PC-9 (cell line): Measurements from ENCODE around the gene MIP. TPM values are rescaled to one million over a fixed set of nuclear protein-coding genes. Genes with fewer than 3 reads are reported as not detected.

Experiments
- BruUV-seq: library from RNA; stranded (reverse); fragments of 400-500 nt; replicated peaks from 2 replicates; lab custom pipeline; 2021; lab: Mats Ljungman, UMichigan
- CTCF ChIA-PET: fragments of 300-600 bp; sonication (Branson Sonifier 250); formaldehyde crosslinking; loops from one replicate; lab custom pipeline; 2022; ENCODE audit warnings: antibody characterized with exemption; lab: Charles Lee
- POLR2A ChIA-PET: fragments of 300-600 bp; sonication (Branson Sonifier 250); formaldehyde crosslinking; loops from one replicate; lab custom pipeline; 2022; ENCODE audit warnings: antibody characterized with exemption; ENCODE audit not compliant: unreplicated experiment; lab: Charles Lee
- DNase-seq, 2 experiments: peaks; one replicate each; pipeline versions ENCODE4 v3.0.0 to v3.0.0-alpha.2; 2015 to 2022; ENCODE audit warnings: mixed read lengths in 1 of 2
- H2AFZ ChIP-seq: fragments of 200-600 bp; sonication (generic); 2 replicates; pipeline ENCODE4 v1.8.1; 2017; ENCODE audit warnings: antibody characterized with exemption
- H3F3A ChIP-seq: fragments of 200-600 bp; sonication (generic); 2 replicates; pipeline ENCODE4 v1.8.1; 2017; ENCODE audit warnings: antibody characterized with exemption, mild to moderate bottlenecking, low read depth; ENCODE audit not compliant: insufficient read depth
- H3K27ac ChIP-seq: fragments of 200-600 bp; sonication (generic); 2 replicates; pipeline ENCODE4 v1.6.1; 2016; ENCODE audit warnings: mixed run types
- H3K27me3 ChIP-seq: fragments of 200-600 bp; sonication (generic); 2 replicates; pipeline ENCODE4 v1.6.1; 2016; ENCODE audit warnings: low read depth, mixed run types; ENCODE audit not compliant: insufficient read depth
- H3K36me3 ChIP-seq: fragments of 200-600 bp; sonication (generic); 2 replicates; pipeline ENCODE4 v1.6.1; 2016; ENCODE audit warnings: low read depth, mixed run types
- H3K4me1 ChIP-seq: fragments of 200-600 bp; sonication (generic); replicated peaks from 2 replicates; pipeline ENCODE4 v1.6.1; 2016; ENCODE audit warnings: mixed run types; ENCODE audit not compliant: insufficient read depth
- H3K4me2 ChIP-seq: fragments of 200-600 bp; sonication (generic); 2 replicates; pipeline ENCODE4 v1.6.1; 2017; ENCODE audit warnings: mixed run types
- H3K4me3 ChIP-seq: fragments of 200-600 bp; sonication (generic); 2 replicates; pipeline ENCODE4 v1.6.1; 2016; ENCODE audit warnings: mixed run types
- H3K79me2 ChIP-seq: fragments of 200-600 bp; sonication (generic); 2 replicates; pipeline ENCODE4 v1.6.1; 2017; ENCODE audit warnings: low read depth, mixed run types
- H3K9me2 ChIP-seq: fragments of 200-600 bp; sonication (generic); 2 replicates; pipeline ENCODE4 v1.8.1; 2017; ENCODE audit warnings: mild to moderate bottlenecking; ENCODE audit not compliant: insufficient read depth
- H3K9me3 ChIP-seq: fragments of 200-600 bp; sonication (generic); 2 replicates; pipeline ENCODE4 v1.8.1; 2016; ENCODE audit warnings: low read depth; ENCODE audit not compliant: insufficient read depth
- H4K20me1 ChIP-seq: fragments of 200-600 bp; sonication (generic); 2 replicates; pipeline ENCODE4 v1.8.1; 2017; ENCODE audit not compliant: insufficient read depth
- CTCF ChIP-seq: fragments of 200-600 bp; sonication (generic); conservative IDR thresholded peaks from 2 replicates; pipeline ENCODE4 v1.6.1; 2017; ENCODE audit warnings: mixed run types, antibody characterized with exemption, mild to moderate bottlenecking, moderate library complexity
- EZH2 ChIP-seq: fragments of 200-600 bp; sonication (generic); IDR thresholded peaks from 2 replicates; pipeline ENCODE4 v1.8.0; 2017; ENCODE audit warnings: antibody characterized with exemption, low read depth
- intact Hi-C: fragments of 100-400 bp; cut with micrococcal nuclease; formaldehyde crosslinking; loops from one replicate; pipeline ENCODE4 v1.10.0; 2022; ENCODE audit not compliant: unreplicated experiment
- total RNA-seq: library from RNA; stranded (reverse); gene quantifications from 2 replicates; pipeline ENCODE4 v1.2.3, GENCODE V29; 2021

MIP gene
- total RNA-seq, 1 experiment from 2014 or later: not detected

GRCh38 chr12:56477521-56478225 is 23.2 kb upstream of the MIP start:
- TF ChIP-seq CTCF (no peak), EZH2 (no peak)
- H4K20me1 ChIP-seq: no peaks in the 10 kb centered on the region
- no peak for DNase-seq
- no peaks in the 10 kb centered on the region for H3K36me3 ChIP-seq
- H3K4me1 ChIP-seq: no peaks in the 10 kb centered on the region
- no peak overlapping the region for H2AFZ ChIP-seq
- ChIA-PET POLR2A (no interaction called here), CTCF (no interaction called here)
- H3K4me2 ChIP-seq: no peak overlapping the region
- H3K27ac ChIP-seq: no peak overlapping the region
- H3K79me2 ChIP-seq: no peaks in the 10 kb centered on the region
- H3K9me2 ChIP-seq: no peaks in the 10 kb centered on the region
- intact Hi-C loops: no loop called here
- no TSS peak for BruUV-seq
- no peaks in the 10 kb centered on the region for H3K9me3 ChIP-seq
- H3K27me3 ChIP-seq: no peaks in the 10 kb centered on the region
- H3K4me3 ChIP-seq: no peak overlapping the region
- H3F3A ChIP-seq: no peaks in the 10 kb centered on the region

GRCh38 chr12:56476972-56477432 is 22.5 kb upstream of the MIP start:
- no peaks in the 10 kb centered on the region for H3K9me3 ChIP-seq
- TF ChIP-seq EZH2 (no peak), CTCF (no peak)
- H3K36me3 ChIP-seq: no peaks in the 10 kb centered on the region
- no peaks in the 10 kb centered on the region for H4K20me1 ChIP-seq
- peak; percentile 15 to 81 for DNase-seq
- no TSS peak for BruUV-seq
- no peaks in the 10 kb centered on the region for H3K27me3 ChIP-seq
- ChIA-PET CTCF (no interaction called here), POLR2A (interaction anchor here (0.6 kb wide), 1 partner anchor 268 kb away, joined by 3 read pairs; no protein-coding TSS in a partner anchor)
- intact Hi-C loops: no loop called here
- H3K4me2 ChIP-seq: no peak overlapping the region
- no peaks in the 10 kb centered on the region for H3K79me2 ChIP-seq
- H3K4me3 ChIP-seq: no peak overlapping the region
- no peaks in the 10 kb centered on the region for H3K9me2 ChIP-seq
- H2AFZ ChIP-seq: no peak overlapping the region
- no peak overlapping the region for H3K27ac ChIP-seq
- H3F3A ChIP-seq: no peaks in the 10 kb centered on the region
- H3K4me1 ChIP-seq: no peaks in the 10 kb centered on the region

- Histone ChIP-seq H4K20me1 (no peaks in the 10 kb centered on the region), H3K4me3 (no peak overlapping the region), H2AFZ (no peak overlapping the region), H3K27ac (no peak overlapping the region), H3K36me3 (no peaks in the 10 kb centered on the region), H3K4me2 (no peak overlapping the region), H3K4me1 (no peaks in the 10 kb centered on the region), H3K9me2 (no peaks in the 10 kb centered on the region), H3K27me3 (no peaks in the 10 kb centered on the region), H3K79me2 (no peaks in the 10 kb centered on the region), H3K9me3 (no peaks in the 10 kb centered on the region), H3F3A (no peaks in the 10 kb centered on the region)
- no peak for DNase-seq
- ChIA-PET CTCF (no interaction called here), POLR2A (interaction anchor here (0.6 kb wide), 1 partner anchor 191 kb away, joined by 3 read pairs; no protein-coding TSS in a partner anchor)
- intact Hi-C loops: no loop called here
- no TSS peak for BruUV-seq
- TF ChIP-seq EZH2: no peak
- no peak for TF ChIP-seq CTCF
These were observed 21.7 kb upstream of the MIP start for GRCh38 chr12:56476143-56476542.
